H1 (cell line): ENCODE results near the gene SLC35E3. TPM values are rescaled to one million over a fixed set of nuclear protein-coding genes. Genes with fewer than 3 reads are reported as not detected.
"Not testable (repeated sequence)": the region's sequence is repeated elsewhere in the genome, so short reads cannot be mapped to it uniquely, and the experiment has no call there.

Source experiments
- CTCF ChIA-PET: fragments of 300-600 bp; sonication (Branson Sonifier 250); formaldehyde crosslinking; loops from one replicate; lab custom pipeline; 2021; ENCODE audit not compliant: partially characterized antibody; lab: Charles Lee
- POLR2A ChIA-PET: fragments of 300-600 bp; sonication (Branson Sonifier 250); formaldehyde crosslinking; loops from one replicate; lab custom pipeline; 2021; ENCODE audit warnings: inconsistent platforms; ENCODE audit not compliant: partially characterized antibody; lab: Charles Lee
- DNase-seq, 2 experiments: peaks; one replicate each; pipeline versions ENCODE4 v3.0.0 to v3.0.0-alpha.2; 2010 to 2022; ENCODE audit warnings: low spot score in 2 of 2, low read depth in 1 of 2, mixed read lengths in 1 of 2
- FAIRE-seq: peaks from 2 replicates; lab custom pipeline; 2011; peaks lifted over from hg19 to GRCh38; lab: Jason Lieb, UNC
- H2AFZ ChIP-seq: 2 replicates; pipeline ENCODE4 v1.8.1; 2012; ENCODE audit warnings: low read length, inconsistent platforms
- H2AK5ac ChIP-seq: 2 replicates; pipeline ENCODE4 v1.6.1; 2013; ENCODE audit warnings: low read depth, low read length
- H2BK120ac ChIP-seq: replicated peaks from 2 replicates; pipeline ENCODE3; 2013; ENCODE audit warnings: low read depth, low read length, inconsistent platforms
- H2BK12ac ChIP-seq: 2 replicates; pipeline ENCODE4 v1.6.1; 2013; ENCODE audit warnings: low read depth, low read length
- H2BK15ac ChIP-seq: 2 replicates; pipeline ENCODE4 v1.6.1; 2013; ENCODE audit warnings: low read length
- H2BK20ac ChIP-seq: 2 replicates; pipeline ENCODE4 v1.6.1; 2013; ENCODE audit warnings: low read length
- H2BK5ac ChIP-seq: 2 replicates; pipeline ENCODE4 v1.6.1; 2013; ENCODE audit warnings: low read depth, low read length
- H3K14ac ChIP-seq: 2 replicates; pipeline ENCODE4 v1.6.1; 2013; ENCODE audit warnings: inconsistent platforms; ENCODE audit not compliant: insufficient read length
- H3K18ac ChIP-seq: 2 replicates; pipeline ENCODE4 v1.6.1; 2013; ENCODE audit warnings: low read length; ENCODE audit errors: extremely low read depth
- H3K23ac ChIP-seq: 2 replicates; pipeline ENCODE4 v1.6.1; 2013; ENCODE audit warnings: inconsistent platforms; ENCODE audit not compliant: insufficient read length
- H3K23me2 ChIP-seq: 2 replicates; pipeline ENCODE4 v1.6.1; 2013; ENCODE audit warnings: low read depth, low read length
- H3K27ac ChIP-seq: 2 replicates; pipeline ENCODE4 v1.6.1; 2011; ENCODE audit warnings: low read depth, low read length, inconsistent platforms
- H3K27me3 ChIP-seq, 4 experiments: replicated peaks in 1 of 4; 1 replicate in 1 of 4; 2 replicates in 3 of 4; pipeline versions ENCODE4 v1.6.1 to v1.8.1; 2011 to 2013; ENCODE audit warnings: low read length in 3 of 4, mild to moderate bottlenecking in 3 of 4, inconsistent platforms in 2 of 4, mixed read lengths in 2 of 4, moderate library complexity in 1 of 4; ENCODE audit not compliant: control insufficient read depth in 3 of 4, insufficient read depth in 3 of 4; ENCODE audit errors: extremely low read depth in 1 of 4
- H3K36me3 ChIP-seq, 4 experiments: 2 replicates each; pipeline versions ENCODE4 v1.6.1 to v1.8.1; 2011 to 2013; ENCODE audit warnings: mild to moderate bottlenecking in 4 of 4, low read length in 3 of 4, moderate library complexity in 2 of 4, control low read depth in 1 of 4, inconsistent platforms in 1 of 4; ENCODE audit not compliant: insufficient read depth in 4 of 4, control insufficient read depth in 2 of 4
- H3K4ac ChIP-seq: replicated peaks from 2 replicates; pipeline ENCODE3; 2013; ENCODE audit warnings: low read length, low read depth, mixed read lengths, inconsistent platforms; ENCODE audit not compliant: insufficient read length
- H3K4me1 ChIP-seq, 4 experiments: replicated peaks in 1 of 4; 1 replicate in 1 of 4; 2 replicates in 3 of 4; pipeline versions ENCODE4 v1.6.1 to v1.8.1; 2011 to 2013; ENCODE audit warnings: low read length in 3 of 4, inconsistent platforms in 2 of 4, mixed read lengths in 1 of 4; ENCODE audit not compliant: insufficient read depth in 4 of 4, control insufficient read depth in 3 of 4
- H3K4me2 ChIP-seq, 2 experiments: 2 replicates each; pipeline versions ENCODE4 v1.6.1 to v1.8.1; 2011 to 2013; ENCODE audit warnings: low read depth in 2 of 2, low read length in 2 of 2, control low read depth in 1 of 2, inconsistent platforms in 1 of 2, mild to moderate bottlenecking in 1 of 2; ENCODE audit not compliant: insufficient read depth in 1 of 2
- H3K4me3 ChIP-seq, 4 experiments: fragments of 200-600, 300-600 bp in 1 of 4; sonication (generic), shearing (Covaris generic), sonication (Bioruptor Twin) in 1 of 4; 2 replicates each; pipeline versions ENCODE4 v1.5.1 to v1.8.1; 2011 to 2016; ENCODE audit warnings: low read length in 4 of 4, low read depth in 3 of 4, control low read depth in 2 of 4, inconsistent platforms in 2 of 4, mild to moderate bottlenecking in 2 of 4, mixed read lengths in 1 of 4, moderate library complexity in 1 of 4; ENCODE audit not compliant: insufficient read depth in 2 of 4; ENCODE audit errors: extremely low read depth in 1 of 4
- H3K56ac ChIP-seq: replicated peaks from 2 replicates; pipeline ENCODE3; 2013; ENCODE audit warnings: low read depth, mild to moderate bottlenecking, mixed read lengths, low read length, inconsistent platforms; ENCODE audit not compliant: insufficient read length
- H3K79me1 ChIP-seq: 2 replicates; pipeline ENCODE4 v1.6.1; 2013; ENCODE audit warnings: low read depth, low read length, control low read depth
- H3K79me2 ChIP-seq, 2 experiments: 2 replicates each; pipeline versions ENCODE4 v1.6.1 to v1.8.1; 2012 to 2013; ENCODE audit warnings: low read length in 2 of 2, mild to moderate bottlenecking in 2 of 2, inconsistent platforms in 1 of 2; ENCODE audit not compliant: insufficient read depth in 2 of 2, control insufficient read depth in 1 of 2
- H3K9ac ChIP-seq, 4 experiments: replicated peaks in 1 of 4; 1 replicate in 1 of 4; 2 replicates in 3 of 4; pipeline versions ENCODE4 v1.6.1 to v1.8.1; 2011 to 2013; ENCODE audit warnings: low read depth in 3 of 4, low read length in 3 of 4, control low read depth in 2 of 4, mild to moderate bottlenecking in 2 of 4, moderate library complexity in 2 of 4, inconsistent platforms in 1 of 4; ENCODE audit errors: extremely low read depth in 1 of 4
- H3K9me3 ChIP-seq, 2 experiments: 2 replicates each; pipeline versions ENCODE4 v1.6.1 to v1.8.1; 2012 to 2013; ENCODE audit warnings: mild to moderate bottlenecking in 2 of 2, moderate library complexity in 2 of 2, control low read depth in 1 of 2, inconsistent platforms in 1 of 2, low read depth in 1 of 2, low read length in 1 of 2, mixed read lengths in 1 of 2; ENCODE audit not compliant: insufficient read depth in 2 of 2
- H4K20me1 ChIP-seq, 2 experiments: replicated peaks in 1 of 2; 2 replicates each; pipeline versions ENCODE3 to v1.8.1; 2011 to 2013; ENCODE audit warnings: inconsistent platforms in 2 of 2, low read length in 2 of 2, mild to moderate bottlenecking in 1 of 2; ENCODE audit not compliant: insufficient read depth in 2 of 2, control insufficient read depth in 1 of 2
- H4K5ac ChIP-seq: 2 replicates; pipeline ENCODE4 v1.6.1; 2013; ENCODE audit warnings: low read length, low read depth, mixed read lengths, inconsistent platforms; ENCODE audit not compliant: insufficient read length
- H4K8ac ChIP-seq: 2 replicates; pipeline ENCODE4 v1.8.0; 2013; ENCODE audit warnings: mild to moderate bottlenecking, moderate library complexity, low read length, inconsistent platforms; ENCODE audit not compliant: insufficient read depth; ENCODE audit errors: extremely low read depth
- H4K91ac ChIP-seq: replicated peaks from 2 replicates; pipeline ENCODE3; 2013; ENCODE audit warnings: low read length, mixed read lengths, inconsistent platforms; ENCODE audit not compliant: insufficient read length
- WGBS, 2 experiments: shearing (Covaris generic) in 1 of 2; methylation state at CpG; one replicate each; pipeline versions ENCODE4 v1.1.6 to v1.1.7; 2013 to 2015; ENCODE audit warnings: low lambda C conversion rate in 2 of 2, mixed read lengths in 2 of 2, inconsistent platforms in 1 of 2, low coverage in 1 of 2, missing lambda C conversion rate in 1 of 2; ENCODE audit not compliant: insufficient replicate concordance in 2 of 2, insufficient coverage in 1 of 2, insufficient read length in 1 of 2; ENCODE audit errors: extremely low coverage in 1 of 2, missing lambda C conversion rate in 1 of 2; 5-methylcytosine and 5-hydroxymethylcytosine counted together
- polyA plus RNA-seq, 7 experiments: library from polyadenylated mRNA; depleted of rRNA in 3 of 7; stranded (reverse) in 5 of 7; unstranded in 2 of 7; fragments of >200 nt in 5 of 7; fragments of 200-250 nt in 2 of 7; gene quantifications; 1 replicate in 5 of 7; 2 replicates in 1 of 7; 4 replicates in 1 of 7; pipeline versions ENCODE4 v1.2.1 to v1.2.3, GENCODE V29; 2011 to 2013; ENCODE audit warnings: missing spikeins in 2 of 7, mixed read lengths in 2 of 7
- total RNA-seq: library from RNA; stranded (reverse); fragmentation: NEBNext Ultra II Directional; extraction: Animal tissue kit (Norgen Biotek cat#: 25700); gene quantifications from 2 replicates; pipeline ENCODE4 v1.2.1, GENCODE V29; 2021

SLC35E3 gene
- total and polyA plus RNA-seq, 2 of the 8 experiments (the other 6 are each of a cell fraction or from before 2014, with no cell fraction given): 10.0 to 10.9 TPM

DNA sequence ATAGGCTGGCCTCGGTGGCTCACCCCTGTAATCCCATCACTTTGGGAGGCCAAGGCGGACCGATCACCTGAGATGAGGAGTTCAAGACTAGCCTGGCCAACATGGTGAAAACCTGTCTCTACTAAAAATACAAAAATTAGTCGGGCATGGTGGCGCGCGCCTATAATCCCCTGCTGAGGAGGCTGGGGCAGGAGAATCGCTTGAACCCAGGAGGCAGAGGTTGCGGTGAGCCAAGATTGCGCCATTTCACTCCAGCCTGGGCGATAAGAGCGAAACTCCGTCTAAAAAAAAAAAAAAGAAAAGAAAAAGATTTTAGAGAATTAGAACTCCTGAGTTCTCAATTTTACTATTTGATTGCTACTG lies 64.0 kb downstream of the SLC35E3 start:
- H3K36me3 ChIP-seq: peaks cover 4 to 49% (median 24%) of the 10 kb centered on the region in 4 experiments
- not testable (repeated sequence) for H3K27ac ChIP-seq, DNase-seq, H2AFZ ChIP-seq, H4K20me1 ChIP-seq, H3K27me3 ChIP-seq, H2BK5ac ChIP-seq, H3K79me1 ChIP-seq, H3K9me3 ChIP-seq, H3K4me1 ChIP-seq, FAIRE-seq, H3K14ac ChIP-seq, H3K23ac ChIP-seq, H3K4me2 ChIP-seq, H3K9ac ChIP-seq, H2BK20ac ChIP-seq, H4K5ac ChIP-seq, H4K91ac ChIP-seq, H3K23me2 ChIP-seq, H3K4ac ChIP-seq, H4K8ac ChIP-seq, H2BK120ac ChIP-seq, H2AK5ac ChIP-seq, H2BK12ac ChIP-seq, H2BK15ac ChIP-seq, H3K56ac ChIP-seq, H3K18ac ChIP-seq
- ChIA-PET POLR2A (interaction anchor here (1.4 kb wide), 1 partner anchor 69 kb away, joined by 3 read pairs; no protein-coding TSS in a partner anchor), CTCF (interaction anchor here (1.2 kb wide), 1 partner anchor 20 kb away, joined by 4 read pairs; no protein-coding TSS in a partner anchor)
- WGBS, 2 experiments: 94% methylated on average over 13 of the region's 13 CpGs; no CpG with 5 or more reads in 1 of the 2 experiments
- peaks cover 4 to 62% of the 10 kb centered on the region in 2 experiments for H3K79me2 ChIP-seq
- H3K4me3 ChIP-seq: peak overlapping the region; percentile 92 to 97 (median 94); a peak in 7 of 8 replicates

GRCh38 chr12:68811573-68811972 lies 65.6 kb downstream of the SLC35E3 start:
- 87% methylated on average over 6 of the region's 6 CpGs; no CpG with 5 or more reads in 1 of the 2 experiments for WGBS, 2 experiments
- H4K20me1 ChIP-seq, H2AK5ac ChIP-seq, H3K27me3 ChIP-seq, H3K9ac ChIP-seq, H3K79me1 ChIP-seq, H3K4ac ChIP-seq, H2BK5ac ChIP-seq, H4K5ac ChIP-seq, H2BK120ac ChIP-seq, DNase-seq, H4K91ac ChIP-seq, H3K4me1 ChIP-seq, H3K27ac ChIP-seq, H4K8ac ChIP-seq, H3K23ac ChIP-seq, H2BK20ac ChIP-seq, H3K23me2 ChIP-seq, FAIRE-seq, H3K14ac ChIP-seq, H2BK15ac ChIP-seq, H2BK12ac ChIP-seq, H3K4me2 ChIP-seq, H3K56ac ChIP-seq, H2AFZ ChIP-seq, H3K18ac ChIP-seq, H3K9me3 ChIP-seq: not testable (repeated sequence)
- H3K79me2 ChIP-seq: peaks cover 4 to 75% of the 10 kb centered on the region in 2 experiments
- ChIA-PET CTCF (interaction anchor here (0.7 to 2.0 kb wide), 2 partner anchors 33 to 260 kb away, joined by 3 to 5 read pairs; no protein-coding TSS in a partner anchor), POLR2A (interaction anchor here (0.7 to 3.1 kb wide), 7 partner anchors 11 to 1292 kb away, joined by 3 to 23 read pairs (median 6); partner anchors contain the start of gene SLC35E3)
- H3K4me3 ChIP-seq: peak overlapping the region in 1 of 4 experiments; percentile 28; a peak in 1 of 8 replicates
- peaks cover 4 to 65% (median 32%) of the 10 kb centered on the region in 4 experiments for H3K36me3 ChIP-seq
